Stimulated activated CD4-positive, alpha-beta T cell treated with anti-CD3 and anti-CD28 coated beads, Interleukin-15, amount 100 ng/mL, for 48 hours (primary cell): ENCODE measurements around the gene POLR2E.

ENCODE experiments used
- DNase-seq, 2 donors: peaks; one replicate each; pipeline ENCODE4 v3.0.0-alpha.2; 2020; ENCODE audit warnings: low read depth in 2 of 2

The POLR2E gene

DNA sequence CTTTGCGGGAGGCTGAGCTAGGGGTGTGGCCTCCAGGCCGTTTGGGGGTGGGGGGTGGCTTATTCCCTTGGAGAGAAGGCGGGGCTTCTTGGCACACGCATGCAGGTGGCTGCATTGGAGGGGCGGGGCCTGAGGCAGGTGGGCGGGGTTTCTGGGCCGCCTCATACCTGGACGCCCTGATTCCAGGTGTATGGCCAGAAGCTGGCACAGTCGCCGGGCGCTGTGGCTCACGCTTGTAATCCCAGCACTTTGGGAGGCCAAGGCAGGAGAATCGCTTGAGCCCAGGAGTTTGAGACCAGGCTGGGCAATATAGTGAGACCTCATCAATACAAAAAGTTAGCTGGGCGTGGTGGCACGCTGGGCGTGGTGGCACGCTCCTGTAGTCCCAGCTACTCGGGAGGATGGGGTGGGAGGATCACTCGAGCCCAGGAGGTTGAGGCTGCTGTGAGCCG, 47.5 kb downstream of the POLR2E start:
- DNase-seq: no peak

DNA sequence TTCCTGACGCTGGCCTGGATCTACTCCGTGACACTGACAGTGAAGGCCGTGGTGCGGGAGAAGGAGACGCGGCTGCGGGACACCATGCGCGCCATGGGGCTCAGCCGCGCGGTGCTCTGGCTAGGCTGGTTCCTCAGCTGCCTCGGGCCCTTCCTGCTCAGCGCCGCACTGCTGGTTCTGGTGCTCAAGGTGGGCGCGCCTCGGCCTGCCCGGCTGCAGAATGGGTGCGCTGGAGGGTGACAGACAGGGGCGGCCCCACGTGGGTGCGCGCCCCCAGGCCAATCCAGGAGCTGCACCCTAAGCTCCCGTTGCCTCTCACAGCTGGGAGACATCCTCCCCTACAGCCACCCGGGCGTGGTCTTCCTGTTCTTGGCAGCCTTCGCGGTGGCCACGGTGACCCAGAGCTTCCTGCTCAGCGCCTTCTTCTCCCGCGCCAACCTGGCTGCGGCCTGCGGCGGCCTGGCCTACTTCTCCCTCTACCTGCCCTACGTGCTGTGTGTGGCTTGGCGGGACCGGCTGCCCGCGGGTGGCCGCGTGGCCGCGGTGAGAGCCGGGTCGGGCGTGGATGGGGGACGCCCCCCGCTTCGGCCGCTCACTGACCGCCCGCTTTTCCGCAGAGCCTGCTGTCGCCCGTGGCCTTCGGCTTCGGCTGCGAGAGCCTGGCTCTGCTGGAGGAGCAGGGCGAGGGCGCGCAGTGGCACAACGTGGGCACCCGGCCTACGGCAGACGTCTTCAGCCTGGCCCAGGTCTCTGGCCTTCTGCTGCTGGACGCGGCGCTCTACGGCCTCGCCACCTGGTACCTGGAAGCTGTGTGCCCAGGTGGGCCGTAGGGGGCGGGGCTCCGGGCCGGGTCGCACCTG, 48.1 kb downstream of the POLR2E start:
- DNase-seq: no peak

- DNase-seq: no peak
These were observed 49.0 kb downstream of the POLR2E start for GRCh38 chr19:1046117-1046626.

- peak; percentile 75 to 76 for DNase-seq
These were observed 50.0 kb downstream of the POLR2E start for GRCh38 chr19:1045247-1045603.

DNA sequence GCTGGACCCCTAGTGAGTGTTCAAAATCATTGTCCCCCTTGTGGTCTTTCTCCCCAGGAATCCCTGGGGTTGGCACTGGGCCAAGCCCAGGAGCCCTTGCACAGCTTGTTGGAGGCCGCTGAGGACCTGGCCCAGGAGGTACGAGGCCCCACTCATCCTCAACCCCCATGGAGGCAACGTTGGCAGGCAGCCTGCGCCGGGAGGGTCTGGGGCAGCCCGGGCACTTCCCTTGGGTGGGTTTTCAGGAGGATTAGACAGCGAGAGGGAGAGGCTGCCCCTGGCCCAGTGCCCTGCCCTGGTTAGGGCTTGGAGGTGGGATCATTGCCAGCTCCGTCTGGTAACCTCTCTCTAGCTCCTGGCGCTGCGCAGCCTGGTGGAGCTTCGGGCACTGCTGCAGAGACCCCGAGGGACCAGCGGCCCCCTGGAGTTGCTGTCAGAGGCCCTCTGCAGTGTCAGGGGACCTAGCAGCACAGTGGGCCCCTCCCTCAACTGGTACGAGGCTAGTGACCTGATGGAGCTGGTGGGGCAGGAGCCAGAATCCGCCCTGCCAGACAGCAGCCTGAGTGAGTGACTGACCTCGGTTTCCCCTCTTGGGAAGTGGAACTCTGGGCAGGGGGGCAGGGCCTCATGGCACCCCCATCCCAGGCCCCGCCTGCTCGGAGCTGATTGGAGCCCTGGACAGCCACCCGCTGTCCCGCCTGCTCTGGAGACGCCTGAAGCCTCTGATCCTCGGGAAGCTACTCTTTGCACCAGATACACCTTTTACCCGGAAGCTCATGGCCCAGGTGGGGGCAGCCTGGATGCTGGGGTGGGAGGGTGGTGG, 52.3 kb downstream of the POLR2E start:
- no peak for DNase-seq

DNA sequence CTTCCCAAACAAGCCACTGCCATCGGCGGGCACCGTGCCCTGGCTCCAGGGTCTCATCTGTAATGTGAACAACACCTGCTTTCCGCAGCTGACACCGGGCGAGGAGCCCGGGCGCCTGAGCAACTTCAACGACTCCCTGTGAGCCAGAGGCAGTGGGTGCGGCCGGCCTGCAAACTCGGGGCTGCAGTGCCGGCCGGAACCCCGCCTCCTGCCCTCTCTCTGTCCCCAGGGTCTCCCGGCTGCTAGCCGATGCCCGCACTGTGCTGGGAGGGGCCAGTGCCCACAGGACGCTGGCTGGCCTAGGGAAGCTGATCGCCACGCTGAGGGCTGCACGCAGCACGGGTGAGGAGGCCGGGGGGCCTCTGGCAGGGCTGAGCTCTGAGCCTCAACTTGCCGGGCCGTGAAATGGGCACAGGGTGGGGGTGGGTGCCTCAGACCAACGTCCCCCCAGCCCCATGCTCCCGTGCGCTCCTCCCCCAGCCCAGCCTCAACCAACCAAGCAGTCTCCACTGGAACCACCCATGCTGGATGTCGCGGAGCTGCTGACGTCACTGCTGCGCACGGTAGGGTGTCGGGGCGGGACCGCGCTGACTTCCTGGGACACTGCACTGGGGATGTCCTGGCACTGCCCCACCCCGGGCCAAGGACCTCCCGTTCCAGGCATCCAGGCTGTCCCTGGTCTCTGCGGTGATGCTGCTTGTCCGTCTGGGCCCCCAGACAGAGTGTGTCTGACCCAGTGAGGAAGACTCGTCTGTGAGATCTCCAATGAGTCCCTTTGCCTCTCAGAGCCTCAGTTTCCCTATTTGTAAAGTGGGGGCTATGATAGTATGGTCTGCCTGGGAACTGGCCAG, 53.1 kb downstream of the POLR2E start:
- DNase-seq: no peak

- no peak for DNase-seq
These were observed 53.8 kb downstream of the POLR2E start for GRCh38 chr19:1041272-1041834.

- peak; percentile 86 to 92 for DNase-seq
These were observed 54.5 kb downstream of the POLR2E start for GRCh38 chr19:1040476-1041271.

GRCh38 chr19:1039646-1040475, 55.3 kb downstream of the POLR2E start, which contains the start of gene ABCA7:
Gene ABCA7, plus strand, starts transcription at chr19:1040107. Its CDS starts 1,255 bp downstream, at chr19:1041362.
- DNase-seq: peak; percentile 97 to 100

DNA sequence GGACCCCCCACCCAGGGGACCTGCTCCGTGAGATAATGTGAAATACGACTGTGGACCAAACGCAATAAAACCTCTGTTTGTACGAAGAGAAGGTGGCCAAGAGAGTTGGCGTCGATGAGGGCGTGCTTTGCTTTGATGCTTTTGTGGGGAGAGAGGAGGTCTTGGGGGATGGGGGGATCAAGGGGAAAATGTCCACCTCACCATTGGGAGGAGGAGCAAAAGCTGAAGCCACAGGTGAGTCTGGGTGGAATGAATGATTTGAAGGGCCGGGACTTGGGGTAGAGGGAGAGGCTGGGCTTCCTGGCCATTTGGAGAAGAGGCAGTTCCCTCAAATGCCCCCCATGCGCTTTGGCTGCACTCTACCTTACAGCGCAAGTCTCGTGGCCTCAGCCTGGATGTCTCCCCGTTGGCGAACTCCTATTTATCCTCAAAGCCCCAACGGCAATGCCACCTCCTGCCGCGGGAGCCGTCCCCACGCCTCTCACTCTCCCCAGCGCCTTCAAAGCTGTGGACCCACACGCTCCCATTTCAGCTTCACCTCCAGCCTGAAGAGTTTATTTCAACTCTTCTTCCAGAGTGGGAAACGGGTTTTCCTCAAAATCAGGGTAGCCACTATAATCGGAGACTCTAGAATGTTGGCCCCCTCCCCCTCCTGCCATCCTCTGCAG, 56.1 kb downstream of the POLR2E start:
- no peak for DNase-seq

GRCh38 chr19:1037621-1038064, 57.5 kb downstream of the POLR2E start:
- no peak for DNase-seq
